GM19372 (cell line): ENCODE data around the gene ACAD9.
A peak's percentile ranks its signal among the peaks of the same experiment; 100 is the strongest.
"Not testable (repeated sequence)": the region's sequence is repeated elsewhere in the genome, so short reads cannot be mapped to it uniquely, and the experiment has no call there.

ENCODE experiments used
- ATAC-seq: cut with Tn5 transposase; IDR thresholded peaks from one replicate; pipeline ENCODE4 v1.9.1; 2021; ENCODE audit warnings: mild to moderate bottlenecking, low read depth, moderate library complexity; ENCODE audit not compliant: unreplicated experiment

The ACAD9 gene

GRCh38 chr3:128859630-128860029, 19.8 kb upstream of the ACAD9 start:
- ATAC-seq: no peak

GRCh38 chr3:128861491-128861890, 17.9 kb upstream of the ACAD9 start:
- ATAC-seq: no peak

DNA sequence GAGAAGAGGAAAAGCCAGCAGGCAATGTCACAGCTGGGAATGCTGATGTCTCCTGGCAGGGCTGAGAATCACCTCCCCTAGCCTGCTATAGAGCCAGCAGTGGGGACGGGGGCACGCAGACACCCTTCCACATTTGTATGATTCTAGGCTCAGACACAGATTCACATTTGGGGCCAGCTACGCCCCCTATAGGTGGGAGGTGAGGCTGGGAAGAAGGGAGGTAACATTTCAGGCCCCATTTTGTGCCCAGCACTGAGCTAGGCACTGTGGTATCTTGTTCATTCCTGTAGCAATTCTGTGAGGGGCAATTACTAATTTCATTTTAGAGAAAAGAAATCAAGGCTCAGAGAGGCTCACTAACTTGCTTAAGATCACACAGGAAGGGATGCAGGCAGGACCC, 15.9 kb upstream of the ACAD9 start:
- ATAC-seq: no peak

DNA sequence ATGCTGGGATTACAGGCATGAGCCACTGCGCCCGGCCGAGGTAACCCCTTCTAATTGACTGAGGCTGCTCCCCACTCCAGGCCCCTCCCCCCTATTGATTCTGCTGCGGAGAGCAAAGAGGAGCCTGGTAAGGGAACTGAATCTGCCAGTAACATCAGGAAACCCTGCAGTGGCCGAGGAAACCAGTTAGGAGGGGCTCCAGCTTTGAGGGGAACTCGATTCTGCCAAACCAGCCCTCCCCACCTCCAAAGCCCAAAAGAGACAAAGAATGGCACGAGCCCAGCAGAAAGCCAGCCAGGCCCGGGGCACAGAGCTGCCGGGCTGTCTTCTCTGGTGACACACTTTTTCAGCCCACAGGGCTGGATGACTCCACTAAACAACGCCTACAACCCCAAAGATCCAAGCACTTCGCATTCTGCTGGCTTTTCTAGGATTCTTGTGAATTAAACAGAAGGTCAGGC, 15.0 kb upstream of the ACAD9 start:
- no peak for ATAC-seq

- not testable (repeated sequence) for ATAC-seq
These were observed 14.3 kb upstream of the ACAD9 start for GRCh38 chr3:128864849-128865804.

- ATAC-seq: no peak
These were observed 12.0 kb upstream of the ACAD9 start for GRCh38 chr3:128867200-128868125.

GRCh38 chr3:128870347-128870746, 9.1 kb upstream of the ACAD9 start:
- ATAC-seq: no peak

DNA sequence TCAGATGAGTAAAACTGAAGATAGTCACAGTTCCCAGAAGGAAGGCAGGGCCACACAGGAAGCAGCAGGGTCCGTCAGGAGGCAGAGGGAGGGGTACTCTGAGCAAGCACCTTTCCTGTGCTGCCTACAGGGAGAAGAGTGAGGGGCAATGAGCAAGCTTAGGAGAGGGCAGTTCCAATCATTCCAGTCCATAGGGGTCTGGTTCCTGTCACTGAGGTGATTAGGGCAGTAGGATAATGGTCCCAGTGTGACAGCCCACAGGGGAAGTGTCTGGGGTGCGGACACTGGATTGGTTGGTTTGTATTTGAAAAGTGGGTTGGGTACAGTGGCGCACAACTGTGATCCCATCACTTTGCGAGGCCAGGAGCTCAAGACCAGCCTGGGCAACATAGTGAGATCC, 7.1 kb upstream of the ACAD9 start:
- ATAC-seq: no peak

GRCh38 chr3:128872744-128873143, 6.7 kb upstream of the ACAD9 start:
- no peak for ATAC-seq

DNA sequence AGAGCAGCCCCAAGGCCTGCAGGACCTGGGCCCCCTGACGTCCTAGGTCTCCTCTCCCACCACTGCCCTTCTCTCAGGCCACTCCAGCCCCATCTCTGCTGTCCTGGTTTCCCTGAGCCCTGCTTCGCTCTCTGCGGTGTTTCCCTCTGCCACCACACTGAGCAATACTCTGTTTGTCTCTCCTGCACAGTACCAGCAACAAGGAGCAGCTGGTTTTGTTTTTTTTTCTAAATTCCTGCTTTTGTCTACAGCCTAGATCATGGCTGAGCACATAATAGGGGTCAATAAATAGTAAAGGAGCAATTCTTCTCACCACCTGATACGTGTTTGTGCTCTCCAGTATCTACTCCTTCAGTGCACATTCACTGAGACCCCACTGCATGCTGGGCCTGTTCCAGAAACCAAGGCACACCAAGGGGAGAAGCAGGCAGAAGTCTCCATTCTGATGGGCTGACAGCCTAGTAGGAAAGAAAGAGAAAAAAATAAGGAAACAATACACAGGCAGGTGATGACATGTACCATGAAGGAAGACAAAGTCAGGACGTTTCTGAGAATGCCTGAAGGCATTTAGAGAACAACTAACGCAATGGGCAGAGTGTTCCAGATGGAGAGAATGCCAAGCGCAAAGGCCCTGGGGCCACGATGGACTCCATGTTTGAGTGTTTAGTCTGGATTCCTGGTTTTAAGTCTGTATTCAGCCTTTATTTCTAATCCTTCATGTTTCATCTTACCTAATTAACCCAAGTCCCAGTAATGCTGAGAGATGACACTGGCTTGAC, 6.0 kb upstream of the ACAD9 start:
- no peak for ATAC-seq

DNA sequence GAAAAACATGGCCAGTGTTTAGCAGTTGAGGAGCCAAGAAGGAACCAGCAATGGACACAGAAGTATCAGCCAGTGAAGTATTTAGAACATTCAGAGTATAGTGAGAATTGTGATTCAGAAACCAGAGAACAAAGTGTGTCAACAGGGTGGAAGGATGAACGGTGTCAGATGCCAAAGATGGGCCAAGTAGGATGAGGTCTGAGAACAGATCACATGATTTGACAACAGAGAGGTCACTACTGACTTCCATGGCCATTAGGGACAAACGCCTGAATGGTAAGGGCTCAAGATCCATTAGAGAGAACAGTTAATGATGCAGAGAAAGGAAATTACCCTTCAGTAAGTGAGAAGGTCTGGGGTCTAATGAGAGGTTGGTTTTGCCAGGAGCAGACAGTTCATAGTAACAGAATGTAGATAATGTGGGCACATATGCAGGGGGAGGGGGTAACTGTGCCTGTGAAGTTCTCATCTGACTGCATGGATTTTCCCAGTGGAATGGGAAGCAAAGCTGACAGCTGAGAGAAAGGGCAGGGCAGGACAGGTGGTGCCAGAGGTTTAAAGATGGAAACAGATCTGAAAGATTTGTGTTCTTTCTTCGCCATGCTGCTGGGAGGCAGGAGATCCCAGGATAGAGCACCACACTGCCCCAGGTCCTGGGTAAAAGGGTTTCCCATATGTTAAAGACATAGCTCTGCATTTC, 4.8 kb upstream of the ACAD9 start:
- ATAC-seq: no peak

GRCh38 chr3:128875556-128876120, 3.8 kb upstream of the ACAD9 start:
- ATAC-seq: no peak

GRCh38 chr3:128878011-128878457, 1.4 kb upstream of the ACAD9 start:
- ATAC-seq: no peak

- peak; percentile 7 for ATAC-seq
These were observed 780 bp upstream of the ACAD9 start for GRCh38 chr3:128878556-128879124.

- no peak for ATAC-seq
These were observed 571 bp downstream of the ACAD9 start for GRCh38 chr3:128879991-128880390.

DNA sequence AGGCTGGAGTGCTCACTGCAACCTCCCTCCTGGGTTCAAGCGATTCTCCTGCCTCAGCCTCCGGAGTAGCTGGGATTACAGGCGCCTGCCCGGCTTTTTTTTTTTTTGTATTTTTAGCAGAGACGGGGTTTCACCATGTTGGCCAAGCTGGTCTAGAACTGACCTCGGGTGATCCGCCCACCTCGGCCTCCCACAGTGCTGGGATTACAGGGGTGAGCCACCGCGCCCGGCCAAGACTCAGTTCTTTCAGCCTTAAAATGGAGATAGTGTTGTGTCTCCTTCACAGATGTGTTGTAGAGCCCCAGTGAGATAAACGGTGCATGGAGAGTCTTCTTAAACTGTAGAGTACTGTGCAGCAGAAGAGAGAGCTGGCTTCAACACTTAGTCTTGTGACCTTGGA, 1.0 kb downstream of the ACAD9 start:
- not testable (repeated sequence) for ATAC-seq

- ATAC-seq: no peak
These were observed 2.2 kb downstream of the ACAD9 start for GRCh38 chr3:128881576-128881975.

DNA sequence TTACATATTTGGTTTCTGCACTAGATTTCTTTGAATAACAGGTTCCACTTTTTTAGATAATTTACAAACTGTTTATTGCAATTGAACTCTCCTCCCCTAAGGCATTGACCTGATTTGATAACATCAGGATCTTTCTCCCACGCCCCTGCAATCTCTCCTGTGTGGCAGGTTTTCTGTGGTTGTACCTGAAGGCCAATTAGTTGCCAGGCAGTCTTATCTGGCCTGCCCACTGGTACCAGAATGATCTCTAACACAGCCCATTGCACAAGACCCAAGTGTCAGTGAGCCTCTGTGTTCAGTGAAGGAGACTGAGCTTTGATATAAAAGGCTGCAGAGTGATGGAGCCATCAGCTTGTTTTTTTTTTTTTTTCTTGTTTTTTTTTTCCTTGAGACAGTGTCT, 3.3 kb downstream of the ACAD9 start:
- ATAC-seq: no peak

DNA sequence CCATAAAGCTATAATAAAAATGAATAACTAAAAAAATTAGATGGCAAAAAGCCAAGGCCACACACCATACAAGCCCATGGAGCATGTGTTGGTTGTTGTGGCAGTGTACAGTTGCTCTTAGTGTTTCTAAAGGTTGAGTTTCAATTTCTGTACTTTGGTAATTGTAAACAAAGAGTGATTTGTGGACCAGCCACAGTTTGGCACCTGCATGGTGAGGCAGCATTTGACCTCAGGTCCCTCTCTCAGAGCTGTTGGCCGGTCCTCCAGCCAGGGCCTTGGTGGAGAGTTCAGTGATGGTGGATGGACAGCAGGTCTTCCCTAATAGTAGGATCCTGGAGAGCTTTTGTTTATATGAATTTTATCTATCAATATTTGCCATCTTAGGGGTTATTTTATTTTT, 5.6 kb downstream of the ACAD9 start:
- no peak for ATAC-seq
